Neural cell (in vitro differentiated cells): Measurements from ENCODE around the gene AFAP1. TPM values are rescaled to one million over a fixed set of nuclear protein-coding genes. Genes with fewer than 3 reads are reported as not detected.

ENCODE experiments used
- H2AFZ ChIP-seq: fragments of 200-600, 300-800 bp; sonication (generic), shearing (Covaris generic); 2 replicates; pipeline ENCODE4 v1.6.0; 2014; ENCODE audit warnings: low read depth, mild to moderate bottlenecking, antibody characterized with exemption, low read length, moderate library complexity
- H3F3A ChIP-seq: fragments of 200-600 bp; shearing (Covaris generic); 2 replicates; pipeline ENCODE4 v1.6.1; 2016; ENCODE audit warnings: mild to moderate bottlenecking, moderate library complexity, mixed read lengths, antibody characterized with exemption, low read length; ENCODE audit not compliant: insufficient read depth, poor library complexity, severe bottlenecking
- H3K27ac ChIP-seq: fragments of 200-600, 300-800 bp; sonication (generic), shearing (Covaris generic); 2 replicates; pipeline ENCODE4 v1.5.1; 2014; ENCODE audit warnings: mild to moderate bottlenecking, low read length, moderate library complexity
- H3K27me3 ChIP-seq: fragments of 300-800, 200-600 bp; sonication (generic), shearing (Covaris generic); 2 replicates; pipeline ENCODE4 v1.6.0; 2014; ENCODE audit warnings: mild to moderate bottlenecking, low read depth, low read length, moderate library complexity; ENCODE audit not compliant: insufficient read depth
- H3K36me3 ChIP-seq: fragments of 300-800, 200-600 bp; sonication (generic), shearing (Covaris generic); 2 replicates; pipeline ENCODE4 v1.5.1; 2014; ENCODE audit warnings: mild to moderate bottlenecking, antibody characterized with exemption, low read length, moderate library complexity; ENCODE audit not compliant: insufficient read depth
- H3K4me2 ChIP-seq: fragments of 300-800, 200-600 bp; sonication (generic), shearing (Covaris generic); 2 replicates; pipeline ENCODE4 v1.6.0; 2014; ENCODE audit warnings: mild to moderate bottlenecking, low read length
- H3K4me3 ChIP-seq: fragments of 300-800, 200-600 bp; sonication (generic), shearing (Covaris generic); 2 replicates; pipeline ENCODE4 v1.5.1; 2014; ENCODE audit warnings: mild to moderate bottlenecking, low read length, moderate library complexity
- H3K79me2 ChIP-seq: fragments of 200-600 bp; shearing (Covaris generic); replicated peaks from 2 replicates; pipeline ENCODE4 v1.6.0; 2014; ENCODE audit warnings: mild to moderate bottlenecking, low read length, moderate library complexity; ENCODE audit not compliant: insufficient read depth
- H3K9ac ChIP-seq: fragments of 300-800, 200-600 bp; sonication (generic), shearing (Covaris generic); 2 replicates; pipeline ENCODE4 v1.6.1; 2016; ENCODE audit warnings: mild to moderate bottlenecking, low read length, mixed read lengths
- H3K9me2 ChIP-seq: fragments of 200-600 bp; shearing (Covaris generic); 2 replicates; pipeline ENCODE4 v1.6.1; 2016; ENCODE audit warnings: mild to moderate bottlenecking, low read length, mixed read lengths; ENCODE audit not compliant: insufficient read depth
- H3K9me3 ChIP-seq: fragments of 200-600, 300-800 bp; sonication (generic), shearing (Covaris generic); 2 replicates; pipeline ENCODE4 v1.6.1; 2016; ENCODE audit warnings: mild to moderate bottlenecking, mixed run types, low read length, moderate library complexity, mixed read lengths
- H4K20me1 ChIP-seq: fragments of 200-600 bp; shearing (Covaris generic); 2 replicates; pipeline ENCODE4 v1.6.1; 2016; ENCODE audit warnings: mild to moderate bottlenecking, mixed run types; ENCODE audit not compliant: insufficient read depth
- EP300 ChIP-seq: fragments of 450-650 bp; conservative IDR thresholded peaks from 2 replicates; pipeline ENCODE4 v1.6.1; 2014; ENCODE audit warnings: antibody characterized with exemption, mild to moderate bottlenecking, moderate library complexity; ENCODE audit not compliant: poor library complexity, severe bottlenecking
- EZH2 ChIP-seq: fragments of 200-600, 300-800 bp; shearing (Covaris generic), sonication (generic); IDR thresholded peaks from 2 replicates; pipeline ENCODE4 v1.6.1; 2014; ENCODE audit warnings: antibody characterized with exemption, low read length, borderline replicate concordance, mild to moderate bottlenecking; ENCODE audit not compliant: insufficient read depth, poor library complexity, severe bottlenecking
- MXI1 ChIP-seq: fragments of 450-650 bp; conservative IDR thresholded peaks from 2 replicates; pipeline ENCODE4 v1.6.1; 2014; ENCODE audit warnings: antibody characterized with exemption, mild to moderate bottlenecking; ENCODE audit not compliant: poor library complexity, severe bottlenecking
- POLR2AphosphoS5 ChIP-seq: IDR thresholded peaks from 2 replicates; pipeline ENCODE4 v1.6.1; 2012
- RAD21 ChIP-seq: fragments of 450-650 bp; conservative IDR thresholded peaks from 2 replicates; pipeline ENCODE4 v1.6.1; 2014; ENCODE audit warnings: antibody characterized with exemption, mild to moderate bottlenecking, moderate library complexity
- SMC3 ChIP-seq: fragments of 450-650 bp; conservative IDR thresholded peaks from 2 replicates; pipeline ENCODE4 v1.6.1; 2014; ENCODE audit warnings: antibody characterized with exemption, mild to moderate bottlenecking, moderate library complexity; ENCODE audit not compliant: poor library complexity
- TAF1 ChIP-seq: IDR thresholded peaks from 2 replicates; pipeline ENCODE4 v1.6.1; 2012; ENCODE audit warnings: low read depth
- polyA plus RNA-seq: library from polyadenylated mRNA; depleted of rRNA; stranded (reverse); fragments of >200 nt; gene quantifications from 2 replicates; pipeline ENCODE4 v1.2.3, GENCODE V29; 2014
- TF ChIP-seq, protein P1 (sequence below): fragments of 450-650 bp; IDR thresholded peaks from 2 replicates; pipeline ENCODE4 v1.5.1; 2014; ENCODE audit warnings: antibody characterized with exemption, mild to moderate bottlenecking, moderate library complexity; ENCODE audit not compliant: poor library complexity, severe bottlenecking
- TF ChIP-seq, protein P2 (sequence below): IDR thresholded peaks from 2 replicates; pipeline ENCODE4 v1.6.1; 2012; ENCODE audit warnings: borderline replicate concordance

Gene AFAP1
- polyA plus RNA-seq, 1 donor from 2014 or later = 38.9 TPM

DNA sequence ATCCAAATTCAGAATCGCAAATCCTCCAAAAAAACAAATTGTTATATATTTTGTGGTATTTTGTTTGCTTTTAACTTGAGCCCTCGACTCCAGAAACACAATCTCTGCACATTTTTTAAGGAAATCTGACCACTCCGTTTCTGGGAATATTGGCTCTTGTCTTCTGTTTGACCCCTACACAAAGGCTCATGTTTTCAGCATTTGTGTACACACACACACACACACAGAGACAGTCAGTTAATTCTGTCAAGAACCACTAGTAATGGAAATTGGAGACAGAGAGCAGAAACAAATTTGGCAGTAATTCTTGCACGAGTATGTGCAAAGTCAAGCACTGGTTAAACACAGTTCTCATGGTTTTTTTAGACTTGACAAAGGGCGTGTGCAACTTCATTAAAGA, 115.4 kb downstream of the AFAP1 start:
- no peak overlapping the region for H2AFZ ChIP-seq
- H3K9ac ChIP-seq = no peak overlapping the region
- TF ChIP-seq, protein P1, sequence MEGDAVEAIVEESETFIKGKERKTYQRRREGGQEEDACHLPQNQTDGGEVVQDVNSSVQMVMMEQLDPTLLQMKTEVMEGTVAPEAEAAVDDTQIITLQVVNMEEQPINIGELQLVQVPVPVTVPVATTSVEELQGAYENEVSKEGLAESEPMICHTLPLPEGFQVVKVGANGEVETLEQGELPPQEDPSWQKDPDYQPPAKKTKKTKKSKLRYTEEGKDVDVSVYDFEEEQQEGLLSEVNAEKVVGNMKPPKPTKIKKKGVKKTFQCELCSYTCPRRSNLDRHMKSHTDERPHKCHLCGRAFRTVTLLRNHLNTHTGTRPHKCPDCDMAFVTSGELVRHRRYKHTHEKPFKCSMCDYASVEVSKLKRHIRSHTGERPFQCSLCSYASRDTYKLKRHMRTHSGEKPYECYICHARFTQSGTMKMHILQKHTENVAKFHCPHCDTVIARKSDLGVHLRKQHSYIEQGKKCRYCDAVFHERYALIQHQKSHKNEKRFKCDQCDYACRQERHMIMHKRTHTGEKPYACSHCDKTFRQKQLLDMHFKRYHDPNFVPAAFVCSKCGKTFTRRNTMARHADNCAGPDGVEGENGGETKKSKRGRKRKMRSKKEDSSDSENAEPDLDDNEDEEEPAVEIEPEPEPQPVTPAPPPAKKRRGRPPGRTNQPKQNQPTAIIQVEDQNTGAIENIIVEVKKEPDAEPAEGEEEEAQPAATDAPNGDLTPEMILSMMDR = no peak
- TF ChIP-seq EP300 (no peak), RAD21 (no peak), MXI1 (no peak), SMC3 (no peak), TAF1 (no peak), EZH2 (no peak), POLR2AphosphoS5 (no peak)
- TF ChIP-seq, protein P2, sequence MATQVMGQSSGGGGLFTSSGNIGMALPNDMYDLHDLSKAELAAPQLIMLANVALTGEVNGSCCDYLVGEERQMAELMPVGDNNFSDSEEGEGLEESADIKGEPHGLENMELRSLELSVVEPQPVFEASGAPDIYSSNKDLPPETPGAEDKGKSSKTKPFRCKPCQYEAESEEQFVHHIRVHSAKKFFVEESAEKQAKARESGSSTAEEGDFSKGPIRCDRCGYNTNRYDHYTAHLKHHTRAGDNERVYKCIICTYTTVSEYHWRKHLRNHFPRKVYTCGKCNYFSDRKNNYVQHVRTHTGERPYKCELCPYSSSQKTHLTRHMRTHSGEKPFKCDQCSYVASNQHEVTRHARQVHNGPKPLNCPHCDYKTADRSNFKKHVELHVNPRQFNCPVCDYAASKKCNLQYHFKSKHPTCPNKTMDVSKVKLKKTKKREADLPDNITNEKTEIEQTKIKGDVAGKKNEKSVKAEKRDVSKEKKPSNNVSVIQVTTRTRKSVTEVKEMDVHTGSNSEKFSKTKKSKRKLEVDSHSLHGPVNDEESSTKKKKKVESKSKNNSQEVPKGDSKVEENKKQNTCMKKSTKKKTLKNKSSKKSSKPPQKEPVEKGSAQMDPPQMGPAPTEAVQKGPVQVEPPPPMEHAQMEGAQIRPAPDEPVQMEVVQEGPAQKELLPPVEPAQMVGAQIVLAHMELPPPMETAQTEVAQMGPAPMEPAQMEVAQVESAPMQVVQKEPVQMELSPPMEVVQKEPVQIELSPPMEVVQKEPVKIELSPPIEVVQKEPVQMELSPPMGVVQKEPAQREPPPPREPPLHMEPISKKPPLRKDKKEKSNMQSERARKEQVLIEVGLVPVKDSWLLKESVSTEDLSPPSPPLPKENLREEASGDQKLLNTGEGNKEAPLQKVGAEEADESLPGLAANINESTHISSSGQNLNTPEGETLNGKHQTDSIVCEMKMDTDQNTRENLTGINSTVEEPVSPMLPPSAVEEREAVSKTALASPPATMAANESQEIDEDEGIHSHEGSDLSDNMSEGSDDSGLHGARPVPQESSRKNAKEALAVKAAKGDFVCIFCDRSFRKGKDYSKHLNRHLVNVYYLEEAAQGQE = no peak
- no peaks in the 10 kb centered on the region for H3K9me2 ChIP-seq
- no peaks in the 10 kb centered on the region for H4K20me1 ChIP-seq
- no peaks in the 10 kb centered on the region for H3K79me2 ChIP-seq
- no peak overlapping the region for H3K4me3 ChIP-seq
- no peaks in the 10 kb centered on the region for H3K9me3 ChIP-seq
- peaks cover 7% of the 10 kb centered on the region for H3K36me3 ChIP-seq
- H3K27me3 ChIP-seq = no peaks in the 10 kb centered on the region
- no peak overlapping the region for H3K27ac ChIP-seq
- H3F3A ChIP-seq = no peaks in the 10 kb centered on the region
- no peak overlapping the region for H3K4me2 ChIP-seq

DNA sequence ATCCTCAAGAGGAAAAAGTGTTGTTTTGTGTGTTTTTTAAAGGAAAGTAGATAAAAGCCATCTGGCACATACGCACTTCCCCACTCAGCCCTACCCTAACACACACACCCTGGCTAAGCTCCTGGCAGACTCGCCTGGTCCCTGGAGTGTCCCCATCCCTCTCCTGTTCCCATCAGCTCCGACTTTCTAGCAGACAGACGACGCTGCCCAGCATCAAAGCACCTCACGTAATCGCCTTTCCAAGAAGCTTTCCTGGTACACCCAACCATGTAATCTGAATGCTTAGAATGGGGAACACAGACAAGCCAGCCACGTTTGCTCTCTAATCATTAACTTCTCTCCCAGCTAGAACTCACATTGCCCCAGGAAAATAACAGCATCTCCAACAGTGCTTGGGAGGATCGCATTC, 116.2 kb downstream of the AFAP1 start:
- Histone ChIP-seq H3K9ac (no peak overlapping the region), H3K79me2 (no peaks in the 10 kb centered on the region)

More for the DNA sequence above, 116.2 kb downstream of the AFAP1 start:
- Histone ChIP-seq H3K27me3 (no peaks in the 10 kb centered on the region), H3K36me3 (peaks cover 10% of the 10 kb centered on the region), H3F3A (no peaks in the 10 kb centered on the region), H3K4me3 (no peak overlapping the region), H3K27ac (no peak overlapping the region), H4K20me1 (no peaks in the 10 kb centered on the region), H3K9me2 (no peaks in the 10 kb centered on the region), H3K4me2 (no peak overlapping the region), H2AFZ (no peak overlapping the region), H3K9me3 (no peaks in the 10 kb centered on the region)
- TF ChIP-seq TAF1 = no peak
- TF ChIP-seq, protein P1 = no peak
- TF ChIP-seq, protein P2 = no peak
- no peak for TF ChIP-seq SMC3
- TF ChIP-seq EP300 = no peak
- no peak for TF ChIP-seq RAD21
- TF ChIP-seq EZH2 = no peak
- TF ChIP-seq POLR2AphosphoS5 = no peak
